ENCODE results near the gene CACNA2D3. TPM values are rescaled to one million over a fixed set of nuclear protein-coding genes. Genes with fewer than 3 reads are reported as not detected.

The CACNA2D3 gene
- total RNA-seq, 1 experiment from 2014 or later = not detected

GRCh38 chr3:54845011-54845410, 722.7 kb downstream of the CACNA2D3 start:
- no peak overlapping the region for H3K27ac ChIP-seq (ENCODE audit: low read length)
- H3K4me2 ChIP-seq (ENCODE audit: low read length) = no peak overlapping the region
- H3K9me3 ChIP-seq (ENCODE audit: low read length) = no peaks in the 10 kb centered on the region
- TF ChIP-seq EZH2 (IDR thresholded peaks at IDR 0.05; ENCODE audit: low read length, unreplicated experiment) (no peak), EZH2phosphoT487 (IDR thresholded peaks at IDR 0.05; ENCODE audit: borderline replicate concordance, low read length) (no peak)
- TF ChIP-seq, protein P1, sequence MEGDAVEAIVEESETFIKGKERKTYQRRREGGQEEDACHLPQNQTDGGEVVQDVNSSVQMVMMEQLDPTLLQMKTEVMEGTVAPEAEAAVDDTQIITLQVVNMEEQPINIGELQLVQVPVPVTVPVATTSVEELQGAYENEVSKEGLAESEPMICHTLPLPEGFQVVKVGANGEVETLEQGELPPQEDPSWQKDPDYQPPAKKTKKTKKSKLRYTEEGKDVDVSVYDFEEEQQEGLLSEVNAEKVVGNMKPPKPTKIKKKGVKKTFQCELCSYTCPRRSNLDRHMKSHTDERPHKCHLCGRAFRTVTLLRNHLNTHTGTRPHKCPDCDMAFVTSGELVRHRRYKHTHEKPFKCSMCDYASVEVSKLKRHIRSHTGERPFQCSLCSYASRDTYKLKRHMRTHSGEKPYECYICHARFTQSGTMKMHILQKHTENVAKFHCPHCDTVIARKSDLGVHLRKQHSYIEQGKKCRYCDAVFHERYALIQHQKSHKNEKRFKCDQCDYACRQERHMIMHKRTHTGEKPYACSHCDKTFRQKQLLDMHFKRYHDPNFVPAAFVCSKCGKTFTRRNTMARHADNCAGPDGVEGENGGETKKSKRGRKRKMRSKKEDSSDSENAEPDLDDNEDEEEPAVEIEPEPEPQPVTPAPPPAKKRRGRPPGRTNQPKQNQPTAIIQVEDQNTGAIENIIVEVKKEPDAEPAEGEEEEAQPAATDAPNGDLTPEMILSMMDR (conservative IDR thresholded peaks at IDR 0.05; ENCODE audit: low read depth, low read length) = no peak
- no peaks in the 10 kb centered on the region for H3K4me1 ChIP-seq (ENCODE audit: insufficient read depth, low read length)
- peaks cover 62% of the 10 kb centered on the region for H3K27me3 ChIP-seq (ENCODE audit: low read length)
- no peaks in the 10 kb centered on the region for H3K9me2 ChIP-seq (replicated peaks; ENCODE audit: low read length)
- no peak for ATAC-seq
- H3K9ac ChIP-seq (ENCODE audit: low read length) = no peak overlapping the region
- no peak overlapping the region for H3K4me3 ChIP-seq (ENCODE audit: low read length)
- no peaks in the 10 kb centered on the region for H3K36me3 ChIP-seq (ENCODE audit: low read depth, low read length)
- no peak overlapping the region for H2AFZ ChIP-seq (ENCODE audit: low read length)
- BruUV-seq (replicated peaks) = no TSS peak
- ChIA-PET POLR2A (ENCODE audit: unreplicated experiment) (interaction anchor here (0.6 kb wide), 1 partner anchor 238 kb away, joined by 4 read pairs; no protein-coding TSS in a partner anchor), CTCF (no interaction called here)
- DNase-seq = no peak
- H4K20me1 ChIP-seq (ENCODE audit: low read length) = no peaks in the 10 kb centered on the region
- H3K79me2 ChIP-seq (ENCODE audit: low read length) = no peaks in the 10 kb centered on the region
- H3F3A ChIP-seq (ENCODE audit: low read length, unreplicated experiment) = no peaks in the 10 kb centered on the region
- intact Hi-C loops (cut with micrococcal nuclease) = no loop called here

- Histone ChIP-seq H3K4me2 (ENCODE audit: low read length) (no peak overlapping the region), H3K4me3 (ENCODE audit: low read length) (no peak overlapping the region), H3K36me3 (ENCODE audit: low read depth, low read length) (no peaks in the 10 kb centered on the region), H3K9me3 (ENCODE audit: low read length) (no peaks in the 10 kb centered on the region), H3K9me2 (replicated peaks; ENCODE audit: low read length) (no peaks in the 10 kb centered on the region), H2AFZ (ENCODE audit: low read length) (no peak overlapping the region), H3K27me3 (ENCODE audit: low read length) (peaks cover 67% of the 10 kb centered on the region), H4K20me1 (ENCODE audit: low read length) (no peaks in the 10 kb centered on the region), H3K79me2 (ENCODE audit: low read length) (no peaks in the 10 kb centered on the region), H3K4me1 (ENCODE audit: insufficient read depth, low read length) (no peaks in the 10 kb centered on the region), H3K27ac (ENCODE audit: low read length) (no peak overlapping the region), H3F3A (ENCODE audit: low read length, unreplicated experiment) (no peaks in the 10 kb centered on the region), H3K9ac (ENCODE audit: low read length) (no peak overlapping the region)
- BruUV-seq (replicated peaks) = no TSS peak
- ATAC-seq (no peak), DNase-seq (no peak)
- ChIA-PET CTCF (no interaction called here), POLR2A (ENCODE audit: unreplicated experiment) (no interaction called here)
- TF ChIP-seq EZH2phosphoT487 (IDR thresholded peaks at IDR 0.05; ENCODE audit: borderline replicate concordance, low read length) = no peak
- no peak for TF ChIP-seq EZH2 (IDR thresholded peaks at IDR 0.05; ENCODE audit: low read length, unreplicated experiment)
- TF ChIP-seq, protein P1 (conservative IDR thresholded peaks at IDR 0.05; ENCODE audit: low read depth, low read length) = no peak
- intact Hi-C loops (cut with micrococcal nuclease) = no loop called here
Measured at GRCh38 chr3:54845551-54845950, 723.2 kb downstream of the CACNA2D3 start.

DNA sequence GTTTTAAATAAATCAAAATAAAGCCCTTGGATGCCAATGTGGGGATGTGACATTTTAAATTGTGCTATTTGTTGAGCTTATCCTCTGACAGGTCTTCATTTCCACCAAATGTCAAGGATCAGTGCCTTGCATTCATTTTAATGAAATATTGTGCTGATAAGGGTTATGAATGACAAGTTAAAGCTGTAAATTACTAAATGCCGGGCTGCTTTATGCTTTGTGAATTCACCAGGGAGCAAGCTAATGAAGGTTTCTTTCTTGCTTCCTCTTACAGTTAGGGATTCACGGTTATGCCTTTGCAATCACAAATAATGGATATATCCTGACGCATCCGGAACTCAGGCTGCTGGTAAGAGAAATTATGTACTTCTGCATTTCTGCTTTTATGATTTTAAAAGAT, 723.8 kb downstream of the CACNA2D3 start:
- no peak for TF ChIP-seq EZH2phosphoT487 (IDR thresholded peaks at IDR 0.05; ENCODE audit: borderline replicate concordance, low read length)
- TF ChIP-seq, protein P1 (conservative IDR thresholded peaks at IDR 0.05; ENCODE audit: low read depth, low read length) = no peak
- no peak for TF ChIP-seq EZH2 (IDR thresholded peaks at IDR 0.05; ENCODE audit: low read length, unreplicated experiment)

More for the DNA sequence above, 723.8 kb downstream of the CACNA2D3 start:
- no peaks in the 10 kb centered on the region for H3K9me2 ChIP-seq (replicated peaks; ENCODE audit: low read length)
- no peaks in the 10 kb centered on the region for H3F3A ChIP-seq (ENCODE audit: low read length, unreplicated experiment)
- no TSS peak for BruUV-seq (replicated peaks)
- ChIA-PET CTCF (interaction anchor here (0.8 kb wide), 1 partner anchor 15 kb away, joined by 3 read pairs; no protein-coding TSS in a partner anchor), POLR2A (ENCODE audit: unreplicated experiment) (no interaction called here)
- H3K9me3 ChIP-seq (ENCODE audit: low read length) = no peaks in the 10 kb centered on the region
- no peak overlapping the region for H3K4me2 ChIP-seq (ENCODE audit: low read length)
- no peaks in the 10 kb centered on the region for H4K20me1 ChIP-seq (ENCODE audit: low read length)
- no peaks in the 10 kb centered on the region for H3K36me3 ChIP-seq (ENCODE audit: low read depth, low read length)
- H3K9ac ChIP-seq (ENCODE audit: low read length) = no peak overlapping the region
- no peak overlapping the region for H3K4me3 ChIP-seq (ENCODE audit: low read length)
- no peaks in the 10 kb centered on the region for H3K4me1 ChIP-seq (ENCODE audit: insufficient read depth, low read length)
- H3K27ac ChIP-seq (ENCODE audit: low read length) = no peak overlapping the region
- DNase-seq (no peak), ATAC-seq (no peak)
- intact Hi-C loops (cut with micrococcal nuclease) = no loop called here
- no peaks in the 10 kb centered on the region for H3K79me2 ChIP-seq (ENCODE audit: low read length)
- peaks cover 73% of the 10 kb centered on the region for H3K27me3 ChIP-seq (ENCODE audit: low read length)
- H2AFZ ChIP-seq (ENCODE audit: low read length) = no peak overlapping the region
